Measurements from ENCODE around the gene OR51B2. TPM values are rescaled to one million over a fixed set of nuclear protein-coding genes. Genes with fewer than 3 reads are reported as not detected.
"Not testable (repeated sequence)": the region's sequence is repeated elsewhere in the genome, so short reads cannot be mapped to it uniquely, and the experiment has no call there.

The OR51B2 gene
- total RNA-seq, 1 donor from 2014 or later: not detected

DNA sequence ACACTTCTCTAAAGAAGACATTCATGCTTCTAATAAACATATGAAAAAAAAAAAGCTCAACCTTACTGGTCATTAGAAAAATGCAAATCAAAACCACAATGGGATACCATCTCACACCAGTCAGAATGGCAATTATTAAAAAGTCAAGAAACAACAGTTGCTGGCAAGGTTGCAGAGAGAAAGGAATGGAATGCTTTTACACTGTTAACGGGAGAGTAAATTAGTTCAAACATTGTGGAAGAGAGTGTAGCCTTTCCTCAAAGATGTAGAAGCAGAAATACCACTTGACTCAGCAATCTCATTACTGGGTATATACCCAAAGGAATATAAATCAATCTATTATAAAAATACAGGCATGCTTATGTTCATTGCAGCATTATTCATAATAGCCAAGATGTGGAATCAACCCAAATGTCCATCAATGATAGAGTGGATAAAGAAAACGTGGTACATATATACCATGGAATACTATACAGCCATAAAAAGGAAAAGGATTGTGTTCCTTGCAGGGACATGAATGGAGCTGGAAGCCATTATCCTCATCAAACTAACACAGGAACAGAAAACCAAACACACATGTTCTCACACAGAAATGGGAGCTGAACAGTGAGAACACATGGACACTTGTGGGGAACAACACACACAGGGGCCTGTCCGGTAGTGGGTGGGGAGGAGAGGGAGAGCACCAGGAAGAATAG, 10.6 kb downstream of the OR51B2 start:
- not testable (repeated sequence) for DNase-seq (ENCODE audit: low read depth, low spot score)

- DNase-seq (ENCODE audit: low read depth, low spot score): no peak
Observed at GRCh38 chr11:5310423-5310822, 13.7 kb downstream of the OR51B2 start.

GRCh38 chr11:5307256-5308019, 16.7 kb downstream of the OR51B2 start:
- no peak for DNase-seq (ENCODE audit: low read depth, low spot score)

GRCh38 chr11:5304046-5304445, 20.1 kb downstream of the OR51B2 start:
- DNase-seq (ENCODE audit: low read depth, low spot score): no peak

- no peak for DNase-seq (ENCODE audit: low read depth, low spot score)
Observed at GRCh38 chr11:5303626-5304025, 20.5 kb downstream of the OR51B2 start.

GRCh38 chr11:5301846-5302245, 22.3 kb downstream of the OR51B2 start, which contains the start of gene OR51B4:
Gene OR51B4 (minus strand): TSS chr11:5301946. CDS start chr11:5301946, 0 bp downstream.
- DNase-seq (ENCODE audit: low read depth, low spot score): no peak

DNA sequence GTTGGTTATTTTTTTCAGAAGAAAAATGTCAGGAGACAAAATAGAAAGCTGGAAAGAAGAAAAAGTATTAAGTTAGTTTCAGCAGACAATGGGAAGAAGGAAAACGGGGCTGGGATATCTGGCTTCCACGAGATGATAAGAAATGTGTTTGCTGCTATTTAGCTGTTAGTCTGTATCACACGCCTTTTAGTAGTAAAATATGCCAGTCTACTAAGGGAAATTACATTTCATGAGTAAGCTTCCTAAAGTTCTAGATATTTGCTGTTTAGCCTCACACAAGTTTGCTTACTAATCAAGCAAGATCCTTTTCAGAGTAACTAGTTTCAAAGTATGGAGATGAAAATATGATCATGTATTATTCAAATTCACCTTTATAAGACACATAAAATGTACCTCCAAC, 23.8 kb downstream of the OR51B2 start:
- no peak for DNase-seq (ENCODE audit: low read depth, low spot score)

DNA sequence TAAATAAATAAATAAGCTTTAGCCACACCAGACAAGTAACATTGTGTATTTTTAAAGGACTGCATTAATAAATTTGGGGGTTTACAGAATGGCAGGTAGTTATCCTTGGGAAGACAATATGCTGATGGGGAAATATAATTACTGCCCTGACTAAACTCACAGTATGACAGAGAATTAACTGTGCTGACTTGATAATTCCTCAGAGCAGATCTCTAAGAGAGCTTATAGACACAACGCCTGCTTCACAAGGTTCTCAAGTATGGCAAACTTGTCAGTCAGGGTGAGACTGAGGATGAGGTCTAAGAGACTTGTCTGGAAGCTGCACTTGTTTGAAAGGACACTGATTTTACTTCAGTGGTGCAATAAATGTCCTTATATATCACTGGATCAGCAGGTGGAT, 25.6 kb downstream of the OR51B2 start:
- no peak for DNase-seq (ENCODE audit: low read depth, low spot score)

GRCh38 chr11:5297721-5298323, 26.3 kb downstream of the OR51B2 start:
- no peak for DNase-seq (ENCODE audit: low read depth, low spot score)

- DNase-seq (ENCODE audit: low read depth, low spot score): not testable (repeated sequence)
Observed at GRCh38 chr11:5294342-5294995, 29.6 kb downstream of the OR51B2 start.

DNA sequence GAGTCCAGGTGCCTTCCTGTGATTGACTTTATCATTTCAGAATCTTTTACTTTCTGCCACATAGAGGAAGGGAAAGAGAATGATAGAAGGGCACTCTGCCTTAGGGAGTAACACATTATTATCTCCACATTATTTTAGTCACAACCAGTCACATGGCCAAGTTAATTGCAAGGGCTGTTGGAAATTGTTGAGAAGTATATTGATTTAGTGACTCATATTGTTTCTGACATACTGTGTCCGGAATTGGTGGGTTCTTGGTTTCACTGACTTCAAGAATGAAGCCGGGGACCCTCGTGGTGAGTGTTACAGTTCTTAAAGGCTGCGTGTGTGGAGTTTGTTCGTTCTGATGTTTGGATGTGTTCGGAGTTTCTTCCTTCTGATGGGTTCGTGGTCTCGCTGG, 31.1 kb downstream of the OR51B2 start:
- no peak for DNase-seq (ENCODE audit: low read depth, low spot score)

GRCh38 chr11:5291207-5291838, 32.8 kb downstream of the OR51B2 start:
- DNase-seq (ENCODE audit: low read depth, low spot score): no peak

GRCh38 chr11:5290106-5290505, 34.0 kb downstream of the OR51B2 start:
- DNase-seq (ENCODE audit: low read depth, low spot score): no peak

- no peak for DNase-seq (ENCODE audit: low read depth, low spot score)
Observed at GRCh38 chr11:5289696-5290095, 34.4 kb downstream of the OR51B2 start.

- no peak for DNase-seq (ENCODE audit: low read depth, low spot score)
Observed at GRCh38 chr11:5288906-5289550, 35.1 kb downstream of the OR51B2 start.

GRCh38 chr11:5288108-5288905, 35.8 kb downstream of the OR51B2 start:
- no peak for DNase-seq (ENCODE audit: low read depth, low spot score)

GRCh38 chr11:5286901-5287300, 37.2 kb downstream of the OR51B2 start:
- DNase-seq (ENCODE audit: low read depth, low spot score): no peak

DNA sequence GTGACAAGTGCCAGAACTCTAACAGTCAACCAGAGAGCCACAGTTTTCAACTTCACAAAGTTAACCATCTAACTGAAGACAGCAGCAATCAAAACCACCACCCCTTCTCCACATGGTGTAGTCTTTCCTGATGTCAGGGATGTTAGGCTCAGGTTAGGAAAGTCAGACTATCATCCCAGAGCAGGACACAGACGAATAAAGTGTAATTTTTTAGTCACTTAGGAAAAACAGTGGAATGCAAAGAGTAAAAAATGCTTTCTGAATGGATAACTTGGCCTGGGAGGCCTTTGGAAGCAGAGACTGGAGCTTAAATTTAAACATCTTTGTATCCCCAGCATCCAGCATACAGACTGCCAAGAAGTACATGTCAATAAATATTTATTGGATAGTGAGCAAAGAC, 37.7 kb downstream of the OR51B2 start:
- no peak for DNase-seq (ENCODE audit: low read depth, low spot score)

- no peak for DNase-seq (ENCODE audit: low read depth, low spot score)
Observed at GRCh38 chr11:5285703-5286340, 38.3 kb downstream of the OR51B2 start.

DNA sequence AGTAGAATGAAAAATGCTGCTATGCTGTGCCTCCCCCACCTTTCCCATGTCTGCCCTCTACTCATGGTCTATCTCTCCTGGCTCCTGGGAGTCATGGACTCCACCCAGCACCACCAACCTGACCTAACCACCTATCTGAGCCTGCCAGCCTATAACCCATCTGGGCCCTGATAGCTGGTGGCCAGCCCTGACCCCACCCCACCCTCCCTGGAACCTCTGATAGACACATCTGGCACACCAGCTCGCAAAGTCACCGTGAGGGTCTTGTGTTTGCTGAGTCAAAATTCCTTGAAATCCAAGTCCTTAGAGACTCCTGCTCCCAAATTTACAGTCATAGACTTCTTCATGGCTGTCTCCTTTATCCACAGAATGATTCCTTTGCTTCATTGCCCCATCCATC, 39.5 kb downstream of the OR51B2 start:
- no peak for DNase-seq (ENCODE audit: low read depth, low spot score)

Measured in pulmonary artery endothelial cell (primary cell).